Activated naive CD4-positive, alpha-beta T cell treated with anti-CD3 and anti-CD28 coated beads for 36 hours (primary cell): ENCODE measurements around the gene QKI. TPM values are rescaled to one million over a fixed set of nuclear protein-coding genes. Genes with fewer than 3 reads are reported as not detected.

Experiments
- CTCF ChIA-PET: fragments of 350-600 bp; sonication (Branson Sonifier 250); formaldehyde crosslinking; loops from one replicate; lab custom pipeline; 2021; ENCODE audit warnings: antibody characterized with exemption; lab: Charles Lee
- DNase-seq: peaks from one replicate; pipeline ENCODE4 v3.0.0-alpha.2; 2020
- H3K27ac Mint-ChIP-seq: one replicate; pipeline ENCODE4 v1.8.0; 2021; ENCODE audit warnings: mild to moderate bottlenecking, mixed read lengths
- H3K27me3 Mint-ChIP-seq: one replicate; pipeline ENCODE4 v1.8.0; 2021; ENCODE audit warnings: low read depth, mixed read lengths
- H3K36me3 Mint-ChIP-seq: one replicate; pipeline ENCODE4 v1.8.0; 2021; ENCODE audit warnings: low read depth, mixed read lengths
- H3K4me1 Mint-ChIP-seq: one replicate; pipeline ENCODE4 v1.8.0; 2021; ENCODE audit warnings: low read depth, mixed read lengths
- H3K4me3 Mint-ChIP-seq: one replicate; pipeline ENCODE4 v1.8.0; 2021; ENCODE audit warnings: mild to moderate bottlenecking, moderate library complexity, mixed read lengths
- H3K9me3 Mint-ChIP-seq: one replicate; pipeline ENCODE4 v1.8.0; 2021; ENCODE audit warnings: mixed read lengths
- intact Hi-C: fragments of 100-400 bp; cut with micrococcal nuclease; formaldehyde crosslinking; loops from one replicate; pipeline ENCODE4 v1.15.1; 2023
- total RNA-seq, 2 experiments: library from RNA; stranded (reverse); gene quantifications; one replicate each; pipeline ENCODE4 v1.2.3, GENCODE V29; 2021

The QKI gene
- 10 to 100 TPM; 34.6 to 38.4 TPM for total RNA-seq

DNA sequence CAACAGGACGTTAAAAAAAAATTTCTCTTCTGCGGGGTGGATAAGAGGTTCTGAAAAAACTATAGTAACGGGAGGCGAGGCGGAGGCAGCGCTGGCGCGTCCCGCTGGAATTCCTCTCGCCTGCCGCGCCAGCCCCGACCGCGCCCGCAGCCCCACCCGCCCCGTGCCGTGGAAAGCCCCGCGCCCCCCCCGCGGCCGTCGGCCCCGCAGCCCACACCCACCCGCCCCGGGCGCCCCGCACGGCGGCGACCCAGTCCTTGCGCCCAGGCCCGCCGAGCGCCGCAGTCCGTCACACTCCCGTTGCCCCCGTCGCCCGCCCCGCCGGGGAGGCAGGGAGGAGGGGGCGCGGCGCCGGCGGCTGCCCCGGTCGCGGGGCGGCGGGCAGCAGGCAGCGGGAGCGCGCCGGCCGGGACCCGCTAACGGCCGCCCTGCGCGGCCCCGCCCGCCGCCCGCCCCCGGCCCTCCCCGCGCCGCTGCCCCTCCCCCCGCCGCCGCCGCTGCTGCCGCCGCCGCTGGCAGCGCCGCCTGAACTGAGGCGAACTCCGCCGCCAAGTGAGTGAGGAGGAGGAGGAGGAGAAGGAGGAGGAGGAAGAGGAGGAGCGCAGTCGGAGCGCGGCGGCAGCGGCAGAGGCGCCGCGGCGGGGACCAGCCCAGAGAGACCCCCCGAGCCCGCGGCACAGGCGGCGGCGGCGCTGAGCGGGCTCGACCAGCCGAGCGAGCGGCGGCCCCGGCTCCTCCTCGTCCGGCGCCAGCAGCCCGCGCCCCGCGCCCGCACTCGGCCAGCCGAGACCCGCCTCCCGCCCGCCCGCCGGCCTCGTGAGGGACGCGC, at the start of gene QKI:
Gene QKI, plus strand, starts transcription at position 602 of the 829 bp plus-strand sequence. CDS start 476 bp downstream, outside the sequence.
- Mint-ChIP-seq H3K4me3 (peak within 1 kb of the TSS; percentile 84), H3K27ac (peak within 1 kb of the TSS; percentile 86), H3K9me3 (no peaks in the 10 kb centered on the region), H3K27me3 (no peaks in the 10 kb centered on the region), H3K36me3 (peaks cover 4% of the 10 kb centered on the region), H3K4me1 (peaks cover 27% of the 10 kb centered on the region)
- CTCF ChIA-PET: no interaction called here
- DNase-seq: peak; percentile 75
- intact Hi-C loops: loop anchor here (1.0 to 2.0 kb wide), 2 partner anchors 8 to 688 kb away; partner anchors contain the start of genes PACRG and PRKN

DNA sequence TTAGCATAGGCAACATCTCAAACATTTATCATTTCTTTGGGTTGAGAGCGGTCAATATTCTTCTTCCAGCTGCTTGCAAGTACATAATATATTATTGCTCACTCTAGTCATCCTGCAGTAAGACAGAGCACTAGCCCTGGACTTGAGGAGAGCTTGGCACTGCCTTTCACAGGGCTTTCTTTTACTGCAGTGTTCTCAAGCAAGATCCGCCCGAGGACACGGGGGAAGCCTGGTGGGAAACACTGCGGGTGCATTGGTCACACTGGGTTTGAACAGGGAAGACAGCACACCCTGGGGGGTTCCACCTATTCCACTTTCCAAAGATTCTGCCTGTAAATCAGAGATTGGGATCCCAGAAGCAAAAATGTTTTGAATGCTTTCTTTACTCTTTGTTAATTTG, 48.2 kb upstream of the QKI start:
- no peak for DNase-seq
- no peak overlapping the region for H3K4me3 Mint-ChIP-seq
- intact Hi-C loops: no loop called here
- peaks cover 7% of the 10 kb centered on the region for H3K27me3 Mint-ChIP-seq
- no peaks in the 10 kb centered on the region for H3K9me3 Mint-ChIP-seq
- H3K27ac Mint-ChIP-seq: no peak overlapping the region
- CTCF ChIA-PET: no interaction called here
- no peaks in the 10 kb centered on the region for H3K36me3 Mint-ChIP-seq
- H3K4me1 Mint-ChIP-seq: peaks cover 6% of the 10 kb centered on the region

DNA sequence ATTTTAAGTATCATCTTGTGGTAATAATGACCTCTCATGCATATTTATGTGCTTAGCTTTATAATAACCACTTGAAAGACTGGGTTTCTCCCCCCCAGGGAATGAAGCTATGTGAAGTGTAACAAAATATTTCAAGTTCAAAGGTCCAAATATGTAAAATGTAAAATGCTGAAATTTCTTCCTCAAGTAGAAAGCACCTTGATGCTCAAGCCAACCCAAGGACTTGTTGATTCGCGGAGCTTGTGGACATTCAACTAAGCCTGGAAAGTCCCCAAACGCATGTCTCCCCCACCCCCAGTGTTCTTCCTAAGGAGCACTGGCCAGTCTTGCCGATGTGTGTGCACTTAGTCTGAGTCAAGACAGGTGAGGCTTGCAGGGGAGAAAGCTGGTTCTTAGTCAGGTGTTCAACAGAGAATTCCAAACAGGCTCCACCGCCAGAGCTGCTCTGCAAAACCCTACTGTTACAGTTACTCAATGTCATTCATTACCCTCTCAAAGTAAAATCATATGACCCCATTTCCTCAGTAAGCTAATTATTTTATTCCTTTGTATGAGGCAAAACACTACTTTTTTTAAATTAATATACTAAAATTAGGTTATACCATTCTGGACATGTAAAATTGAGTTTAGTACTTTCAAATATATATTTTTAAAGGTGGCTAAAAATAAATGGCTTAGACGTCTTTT, 46.9 kb upstream of the QKI start:
- CTCF ChIA-PET: interaction anchor here (0.6 kb wide), 1 partner anchor 59 kb away, joined by 3 read pairs; no protein-coding TSS in a partner anchor
- no peak overlapping the region for H3K4me3 Mint-ChIP-seq
- no peak overlapping the region for H3K27ac Mint-ChIP-seq
- peaks cover 6% of the 10 kb centered on the region for H3K4me1 Mint-ChIP-seq
- DNase-seq: no peak
- peaks cover 4% of the 10 kb centered on the region for H3K27me3 Mint-ChIP-seq
- intact Hi-C loops: no loop called here
- H3K36me3 Mint-ChIP-seq: no peaks in the 10 kb centered on the region
- H3K9me3 Mint-ChIP-seq: no peaks in the 10 kb centered on the region

DNA sequence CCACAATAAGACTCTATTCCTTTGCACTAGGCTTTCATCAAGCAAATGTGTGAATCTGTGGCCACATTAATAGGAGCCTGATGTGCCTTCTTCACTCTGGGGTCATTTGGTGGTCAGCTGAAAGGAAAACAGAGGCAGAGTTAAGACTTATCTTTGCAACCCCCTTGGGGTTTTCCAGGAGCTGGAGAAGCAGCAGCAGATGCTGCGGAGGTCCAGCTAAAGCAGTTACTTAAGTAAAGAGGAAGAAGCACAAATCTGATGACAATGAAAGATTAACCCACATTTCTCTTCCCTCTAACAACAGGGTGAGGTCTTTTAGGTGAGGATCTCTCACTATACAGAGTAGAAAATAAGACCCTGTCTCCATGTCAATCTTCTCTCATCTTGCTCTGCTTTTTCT, 45.4 kb upstream of the QKI start:
- Mint-ChIP-seq H3K27ac (no peak overlapping the region), H3K4me3 (no peak overlapping the region), H3K27me3 (peaks cover 4% of the 10 kb centered on the region), H3K36me3 (no peaks in the 10 kb centered on the region), H3K4me1 (peaks cover 6% of the 10 kb centered on the region), H3K9me3 (no peaks in the 10 kb centered on the region)
- CTCF ChIA-PET: no interaction called here
- intact Hi-C loops: no loop called here
- no peak for DNase-seq

DNA sequence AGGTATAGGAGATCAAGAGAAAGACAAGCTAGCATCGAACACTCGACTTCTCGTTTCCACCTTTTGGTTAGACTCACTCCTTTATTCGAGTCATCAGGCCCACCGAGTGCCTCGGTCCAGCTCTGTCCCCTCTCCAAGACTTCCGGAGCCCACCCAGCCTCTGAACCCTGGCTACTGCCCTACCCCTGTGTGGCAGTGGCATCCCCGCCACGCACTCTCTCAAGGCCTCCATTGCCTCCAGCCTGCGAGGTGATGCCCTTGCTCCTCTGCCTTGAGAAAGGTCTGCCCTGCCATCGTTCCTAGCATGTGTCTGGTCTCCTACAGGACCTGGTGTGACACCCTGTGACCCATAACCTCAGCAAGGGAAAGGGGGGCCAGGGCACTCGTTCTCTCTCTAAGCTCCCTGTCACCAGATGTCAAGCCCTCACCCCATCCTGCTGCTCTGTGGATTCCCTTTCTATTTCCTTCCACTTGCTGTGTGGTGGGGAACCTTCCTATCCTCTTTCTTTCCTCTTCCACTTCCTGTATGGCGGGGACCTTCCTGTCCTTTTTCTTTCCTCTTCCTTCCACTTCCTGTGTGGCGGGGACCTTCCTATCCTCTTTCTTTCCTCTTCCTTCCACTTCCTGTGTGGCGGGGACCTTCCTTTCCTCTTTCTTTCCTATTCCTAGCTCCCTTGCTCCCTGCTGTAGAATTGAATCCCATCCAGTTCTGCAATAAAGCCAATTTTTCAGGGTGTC, 44.7 kb upstream of the QKI start:
- Mint-ChIP-seq H3K36me3 (no peaks in the 10 kb centered on the region), H3K27me3 (peaks cover 4% of the 10 kb centered on the region), H3K4me3 (no peak overlapping the region), H3K9me3 (no peaks in the 10 kb centered on the region), H3K27ac (no peak overlapping the region), H3K4me1 (peaks cover 6% of the 10 kb centered on the region)
- CTCF ChIA-PET: no interaction called here
- DNase-seq: no peak
- intact Hi-C loops: no loop called here

DNA sequence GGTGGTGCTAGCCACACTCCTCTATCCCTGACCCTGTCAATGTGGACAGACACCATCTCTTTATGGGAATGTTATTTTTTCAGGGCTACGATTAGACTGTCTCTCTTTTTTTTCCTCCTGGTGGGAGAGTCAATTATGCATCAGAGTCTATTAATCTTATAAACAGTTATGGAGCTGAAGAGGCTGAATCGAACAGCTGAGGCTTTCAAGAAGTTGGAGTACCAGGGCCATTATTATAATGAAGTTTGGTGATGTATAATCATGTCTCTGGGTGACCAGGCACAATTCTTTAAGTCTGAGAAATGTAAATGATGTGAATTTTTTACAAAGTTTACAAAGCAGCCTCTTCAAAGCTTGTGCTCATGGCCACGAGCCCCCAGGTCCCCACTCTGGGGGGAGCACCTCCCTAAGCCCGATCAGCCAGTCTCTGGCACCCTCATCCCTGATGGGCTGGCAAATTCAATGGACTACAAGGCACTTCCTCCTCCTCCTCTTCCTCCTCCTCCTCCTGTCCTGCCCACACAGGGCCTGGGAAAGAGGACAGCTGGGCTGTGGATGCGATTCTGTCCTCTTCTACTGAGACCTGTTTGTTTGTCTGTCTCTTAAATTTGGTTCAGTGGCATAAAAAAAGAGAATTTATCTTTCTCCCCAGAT, 43.9 kb upstream of the QKI start:
- no peak overlapping the region for H3K4me3 Mint-ChIP-seq
- intact Hi-C loops: no loop called here
- H3K27me3 Mint-ChIP-seq: peaks cover 6% of the 10 kb centered on the region
- no peaks in the 10 kb centered on the region for H3K9me3 Mint-ChIP-seq
- H3K4me1 Mint-ChIP-seq: peaks cover 6% of the 10 kb centered on the region
- no peak for DNase-seq
- CTCF ChIA-PET: no interaction called here
- H3K36me3 Mint-ChIP-seq: no peaks in the 10 kb centered on the region
- no peak overlapping the region for H3K27ac Mint-ChIP-seq

DNA sequence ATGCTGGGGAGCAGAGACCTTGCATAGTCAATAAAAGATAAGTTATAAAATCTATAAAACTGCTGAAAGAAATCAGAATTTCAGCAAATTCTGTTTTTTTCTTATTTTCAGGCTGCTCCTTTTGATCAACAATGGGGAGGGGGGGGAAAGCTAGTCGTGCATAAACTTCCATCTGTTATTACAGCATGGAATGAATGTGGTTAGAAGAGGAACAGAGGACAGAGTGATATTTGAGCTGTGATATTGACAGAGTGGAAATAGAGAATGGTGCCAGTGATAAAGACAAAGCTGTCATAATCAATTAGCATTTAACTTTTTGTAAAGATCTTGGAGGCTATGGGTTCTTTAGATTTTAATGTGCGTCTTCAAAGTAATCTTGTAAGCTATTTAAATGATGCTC, 43.4 kb upstream of the QKI start:
- intact Hi-C loops: no loop called here
- Mint-ChIP-seq H3K27ac (no peak overlapping the region), H3K27me3 (peaks cover 6% of the 10 kb centered on the region), H3K9me3 (no peaks in the 10 kb centered on the region), H3K4me1 (peaks cover 6% of the 10 kb centered on the region), H3K4me3 (no peak overlapping the region), H3K36me3 (no peaks in the 10 kb centered on the region)
- CTCF ChIA-PET: no interaction called here
- DNase-seq: no peak

DNA sequence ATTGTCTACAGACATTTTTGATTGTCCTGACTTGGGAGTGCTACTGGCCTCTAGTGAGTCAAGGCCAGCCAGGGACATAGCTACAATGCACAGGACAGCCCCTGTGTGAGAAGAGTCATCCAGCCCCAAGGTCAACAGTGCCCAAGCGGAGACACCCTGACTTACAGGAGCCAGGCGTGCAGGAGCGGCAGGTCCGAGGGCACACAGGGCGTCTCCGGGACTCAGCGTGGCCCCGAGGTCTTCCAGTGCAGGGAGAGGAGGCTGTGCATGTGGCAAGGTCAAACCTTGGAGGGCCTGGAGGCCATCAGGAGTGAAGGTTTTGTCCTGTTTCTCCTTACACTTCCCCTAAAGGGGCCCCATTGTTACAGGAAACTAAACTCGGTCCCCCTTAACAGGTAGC, 41.3 kb upstream of the QKI start:
- Mint-ChIP-seq H3K27ac (no peak overlapping the region), H3K9me3 (no peaks in the 10 kb centered on the region), H3K36me3 (no peaks in the 10 kb centered on the region), H3K4me3 (no peak overlapping the region), H3K27me3 (peaks cover 6% of the 10 kb centered on the region), H3K4me1 (peaks cover 6% of the 10 kb centered on the region)
- CTCF ChIA-PET: no interaction called here
- intact Hi-C loops: no loop called here
- DNase-seq: no peak

DNA sequence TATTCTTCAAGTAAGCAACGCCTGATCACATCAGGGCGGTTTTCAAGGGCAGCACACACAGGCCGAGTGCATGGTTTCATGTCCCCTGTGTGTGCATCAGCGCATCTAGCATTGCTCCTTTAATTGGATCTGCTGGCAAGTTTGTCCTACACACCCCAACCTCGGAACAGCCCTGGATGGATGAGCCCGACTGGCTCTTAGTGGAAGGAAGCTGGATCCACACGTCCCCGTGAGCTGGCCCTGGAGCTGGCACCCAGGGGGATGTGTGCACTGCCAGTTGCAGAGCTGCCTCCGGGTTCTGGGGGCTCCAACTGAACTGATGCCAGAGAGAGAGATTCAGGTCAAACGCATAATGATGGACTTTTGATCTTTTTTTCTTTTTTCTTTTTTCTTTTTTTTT, 39.2 kb upstream of the QKI start:
- H3K4me1 Mint-ChIP-seq: no peaks in the 10 kb centered on the region
- intact Hi-C loops: no loop called here
- DNase-seq: no peak
- no peaks in the 10 kb centered on the region for H3K9me3 Mint-ChIP-seq
- CTCF ChIA-PET: no interaction called here
- H3K27me3 Mint-ChIP-seq: peaks cover 6% of the 10 kb centered on the region
- H3K27ac Mint-ChIP-seq: no peak overlapping the region
- H3K4me3 Mint-ChIP-seq: no peak overlapping the region
- H3K36me3 Mint-ChIP-seq: no peaks in the 10 kb centered on the region

DNA sequence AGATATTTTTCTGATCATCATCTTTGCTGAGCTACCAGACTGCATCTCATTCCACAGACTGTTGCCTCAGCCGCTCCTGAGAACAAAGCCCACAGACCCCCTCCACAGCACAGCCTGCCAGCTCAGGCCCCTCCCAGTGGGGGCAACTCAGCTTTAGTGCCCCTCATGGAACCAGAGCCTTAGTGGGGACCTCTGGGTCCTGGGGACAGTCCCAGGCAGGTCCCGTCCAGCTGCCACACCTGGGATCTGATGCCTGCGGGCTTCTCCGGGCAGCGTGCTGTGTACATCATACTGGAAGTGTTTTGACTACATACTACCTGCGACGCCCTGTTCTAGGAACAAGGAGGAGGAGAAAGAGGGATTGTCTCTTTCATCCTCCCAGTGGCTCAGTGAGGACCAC, 38.3 kb upstream of the QKI start:
- Mint-ChIP-seq H3K27me3 (peaks cover 2% of the 10 kb centered on the region), H3K4me3 (no peak overlapping the region), H3K4me1 (no peaks in the 10 kb centered on the region), H3K9me3 (no peaks in the 10 kb centered on the region), H3K27ac (no peak overlapping the region), H3K36me3 (no peaks in the 10 kb centered on the region)
- CTCF ChIA-PET: no interaction called here
- no peak for DNase-seq
- intact Hi-C loops: no loop called here

DNA sequence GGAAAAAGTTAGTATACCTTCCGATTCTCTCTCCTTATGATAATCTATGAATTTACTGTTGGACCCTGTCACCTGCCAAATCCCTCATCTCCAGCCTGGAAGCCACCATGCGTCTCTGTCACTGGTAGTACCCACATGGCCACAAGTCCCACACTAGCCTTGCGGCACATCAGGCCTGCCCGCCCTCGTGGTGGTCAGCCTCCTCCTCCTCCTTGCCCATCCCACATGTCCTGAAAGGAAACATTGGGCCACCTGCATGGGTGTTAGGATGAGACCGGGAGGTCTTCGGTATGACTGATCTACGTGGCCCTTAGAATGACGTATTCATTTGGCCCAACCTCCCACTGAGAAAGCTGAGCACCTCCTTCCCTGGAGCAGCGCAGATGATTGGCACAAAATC, 37.0 kb upstream of the QKI start:
- peaks cover 2% of the 10 kb centered on the region for H3K27me3 Mint-ChIP-seq
- no peak for DNase-seq
- no peak overlapping the region for H3K27ac Mint-ChIP-seq
- CTCF ChIA-PET: no interaction called here
- intact Hi-C loops: no loop called here
- no peak overlapping the region for H3K4me3 Mint-ChIP-seq
- H3K36me3 Mint-ChIP-seq: no peaks in the 10 kb centered on the region
- H3K9me3 Mint-ChIP-seq: no peaks in the 10 kb centered on the region
- H3K4me1 Mint-ChIP-seq: no peaks in the 10 kb centered on the region

DNA sequence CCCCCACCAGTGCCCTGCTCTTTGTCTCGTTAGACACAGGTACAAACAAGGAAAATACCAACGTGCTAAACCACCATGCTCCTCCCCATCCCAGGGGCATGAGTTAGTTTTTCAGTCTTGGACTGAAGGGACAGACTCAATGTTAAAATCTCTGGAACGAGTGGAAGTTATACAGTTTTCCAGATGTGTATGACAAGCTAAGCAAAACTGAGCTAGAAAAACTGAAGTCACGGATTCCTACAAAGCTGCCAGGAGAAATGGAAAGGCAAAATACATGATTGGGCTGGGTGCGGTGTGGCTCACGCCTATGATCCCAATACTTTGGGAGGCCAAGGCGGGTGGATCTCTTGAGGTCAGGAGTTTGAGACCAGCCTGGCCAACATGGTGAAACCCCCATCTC, 34.3 kb upstream of the QKI start:
- Mint-ChIP-seq H3K27me3 (peaks cover under 1% of the 10 kb centered on the region), H3K4me1 (no peaks in the 10 kb centered on the region), H3K4me3 (no peak overlapping the region), H3K36me3 (no peaks in the 10 kb centered on the region), H3K9me3 (peaks cover 8% of the 10 kb centered on the region), H3K27ac (no peak overlapping the region)
- intact Hi-C loops: no loop called here
- no peak for DNase-seq
- CTCF ChIA-PET: no interaction called here
